Pancreas (tissue), 10 donors: ENCODE measurements around the gene SOAT1. TPM values are rescaled to one million over a fixed set of nuclear protein-coding genes. Genes with fewer than 3 reads are reported as not detected.
A peak's percentile ranks its signal among the peaks of the same experiment; 100 is the strongest.
"Not testable (repeated sequence)": the region's sequence is repeated elsewhere in the genome, so short reads cannot be mapped to it uniquely, and the experiment has no call there.

Experiments
- ATAC-seq, 4 donors: fragments of 200-7000 bp; cut with Tn5 transposase; one replicate each; pipeline versions ENCODE4 v1.8.0 to v1.9.1; 2020; ENCODE audit warnings: mild to moderate bottlenecking in 4 of 4, moderate library complexity in 4 of 4
- DNase-seq, 6 donors: peaks; one replicate each; pipeline ENCODE4 v3.0.0-alpha.2; 2020
- FAIRE-seq: peaks from 2 replicates; lab custom pipeline; 2012; peaks lifted over from hg19 to GRCh38; lab: Jason Lieb, UNC
- H3K27ac ChIP-seq, 4 donors: fragments of 200-600 bp; sonication (generic); 1 replicate in 3 of 4; 2 replicates in 1 of 4; pipeline versions ENCODE4 v1.5.0 to v1.8.0; 2020
- H3K27me3 ChIP-seq, 4 donors: fragments of 200-600 bp; one replicate each; pipeline ENCODE4 v1.8.0; 2021
- H3K36me3 ChIP-seq, 3 donors: fragments of 200-600 bp; sonication (generic) in 1 of 3; one replicate each; pipeline versions ENCODE4 v1.5.0 to v1.8.0; 2020 to 2021
- H3K4me1 ChIP-seq, 3 donors: fragments of 200-600 bp; one replicate each; pipeline ENCODE4 v1.8.0; 2021
- H3K4me3 ChIP-seq, 4 donors: fragments of 200-600 bp; sonication (generic) in 2 of 4; one replicate each; pipeline versions ENCODE4 v1.5.0 to v1.8.0; 2020 to 2021
- H3K9me3 ChIP-seq, 4 donors: fragments of 200-600 bp; one replicate each; pipeline ENCODE4 v1.8.0; 2021
- CTCF ChIP-seq, 4 donors: fragments of 200-600 bp; sonication (generic) in 3 of 4; IDR thresholded peaks; one replicate each; pipeline versions ENCODE4 v1.5.0 to v1.8.0; 2021; ENCODE audit warnings: antibody characterized with exemption in 4 of 4
- WGBS, 2 donors: extraction: QIAGEN DNeasy Blood & Tissue Kit; methylation state at CpG; one replicate each; pipeline ENCODE4 v1.1.7; 2013; 5-methylcytosine and 5-hydroxymethylcytosine counted together
- intact Hi-C, 3 donors: fragments of 100-400 bp; cut with DNase I; formaldehyde crosslinking; loops; one replicate each; pipeline versions ENCODE4 v1.11.1 to v1.14.2; 2022
- polyA plus RNA-seq, 2 donors: library from polyadenylated mRNA; stranded (reverse); fragments of 200-250 nt; gene quantifications; one replicate each; pipeline ENCODE4 v1.2.3, GENCODE V29; 2013
- total RNA-seq, 6 donors: library from RNA; stranded (reverse); fragmentation: NEBNext Ultra II Directional in 4 of 6; extraction: Animal tissue kit (Norgen Biotek cat#: 25700) in 4 of 6; gene quantifications; one replicate each; pipeline versions ENCODE4 v1.2.1 to v1.2.4, GENCODE V29; 2021 to 2023
- donor health status: healthy with polysubstance abuse.
- donor health status: DM: no; HTN: no; CAD: no; lungs with moderate emphysema.
- donor health status: DM: no; HTN: no; CAD: no.
- donor health status: control.
- donor health status: control.
- donor health status: Bipolar disorder and iron deficiency.
- donor health status: DM: yes; HTN: yes; CAD: no.
- donor health status: DM: no; HTN: no; CAD: no.
- donor health status: DM: no; HTN: no; CAD: no.
- donor health status: DM: yes; HTN: yes; CAD: no.

SOAT1 gene
- total and polyA plus RNA-seq, 8 donors = 6.8 to 66.8 (median 36.4) TPM

GRCh38 chr1:179380299-179380698 is 86.7 kb downstream of the SOAT1 start:
- Histone ChIP-seq H3K36me3 (no peaks in the 10 kb centered on the region), H3K4me3 (no peak overlapping the region), H3K27ac (no peak overlapping the region), H3K9me3 (no peaks in the 10 kb centered on the region), H3K4me1 (no peaks in the 10 kb centered on the region), H3K27me3 (no peaks in the 10 kb centered on the region)
- DNase-seq (no peak), FAIRE-seq (no peak), ATAC-seq (no peak)
- TF ChIP-seq CTCF (IDR thresholded peaks at IDR 0.05) = no peak
- intact Hi-C loops = no loop called here

DNA sequence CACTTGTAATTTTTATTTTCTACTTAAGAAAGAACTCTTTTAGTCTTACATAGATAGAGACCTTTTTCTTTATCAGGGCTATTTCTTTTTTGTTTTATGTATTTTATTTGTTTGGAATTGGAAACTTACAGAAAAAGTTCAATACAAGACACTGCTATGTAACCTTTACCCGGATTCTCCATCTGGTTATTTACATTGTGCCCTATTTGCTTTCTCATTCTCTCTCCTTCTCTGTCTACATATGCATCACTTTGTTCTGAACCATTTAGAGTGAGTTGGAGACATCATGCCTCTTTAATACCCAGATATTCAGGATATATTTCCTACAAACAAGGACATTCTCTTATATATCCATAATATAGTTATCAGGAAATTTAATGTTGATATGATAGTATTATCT is 90.4 kb downstream of the SOAT1 start:
- Histone ChIP-seq H3K36me3 (no peaks in the 10 kb centered on the region), H3K4me1 (no peaks in the 10 kb centered on the region), H3K27ac (no peak overlapping the region), H3K27me3 (no peaks in the 10 kb centered on the region), H3K9me3 (no peaks in the 10 kb centered on the region), H3K4me3 (no peak overlapping the region)
- no peak for TF ChIP-seq CTCF (IDR thresholded peaks at IDR 0.05)
- intact Hi-C loops = no loop called here
- 48 to 49% methylated on average over 1 of the region's 1 CpG for WGBS, 2 donors
- FAIRE-seq (peak; percentile 9), DNase-seq (no peak), ATAC-seq (no peak)

- TF ChIP-seq CTCF (IDR thresholded peaks at IDR 0.05) = no peak
- H3K4me3 ChIP-seq = no peak overlapping the region
- H3K36me3 ChIP-seq = no peaks in the 10 kb centered on the region
- no peak for FAIRE-seq
- no peaks in the 10 kb centered on the region for H3K4me1 ChIP-seq
- no peak for DNase-seq
- no peak overlapping the region for H3K27ac ChIP-seq
- H3K27me3 ChIP-seq = no peaks in the 10 kb centered on the region
- no peak for ATAC-seq
- WGBS, 2 donors = 97 to 100% methylated on average over 1 of the region's 1 CpG
- intact Hi-C loops = no loop called here
- H3K9me3 ChIP-seq = no peaks in the 10 kb centered on the region
Observed at GRCh38 chr1:179385510-179385909, 91.9 kb downstream of the SOAT1 start.

- no peak for FAIRE-seq
Observed at GRCh38 chr1:179393721-179394120, 100.1 kb downstream of the SOAT1 start.

DNA sequence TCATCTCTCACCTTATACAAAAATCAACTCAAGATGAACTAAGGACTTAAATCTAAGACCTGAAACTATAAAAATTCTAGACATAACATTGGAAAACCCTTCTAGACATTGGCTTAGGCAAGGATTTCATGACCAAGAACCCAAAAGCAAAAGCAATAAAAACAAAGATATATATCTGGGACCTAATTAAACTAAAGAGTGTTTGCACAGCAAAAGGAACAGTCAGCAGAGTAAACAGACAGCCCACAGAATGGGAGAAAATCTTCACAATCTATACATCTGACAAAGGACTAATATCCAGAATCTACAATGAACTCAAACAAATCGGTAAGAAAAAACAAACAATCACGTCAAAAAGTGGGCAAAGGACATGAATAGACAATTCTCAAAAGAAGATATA is 105.8 kb downstream of the SOAT1 start:
- H3K4me3 ChIP-seq, intact Hi-C loops, H3K27ac ChIP-seq, H3K27me3 ChIP-seq, H3K9me3 ChIP-seq, ATAC-seq, FAIRE-seq, DNase-seq, H3K4me1 ChIP-seq, H3K36me3 ChIP-seq: not testable (repeated sequence)
- 49 to 62% methylated on average over 2 of the region's 2 CpGs for WGBS, 2 donors

More at GRCh38 chr1:179393721-179394120, 100.1 kb downstream of the SOAT1 start:
- intact Hi-C loops = no loop called here
- no peak overlapping the region for H3K27ac ChIP-seq
- DNase-seq = no peak
- no peak for TF ChIP-seq CTCF (IDR thresholded peaks at IDR 0.05)
- no peaks in the 10 kb centered on the region for H3K36me3 ChIP-seq
- H3K4me1 ChIP-seq = no peaks in the 10 kb centered on the region
- no peak for ATAC-seq
- H3K9me3 ChIP-seq = no peaks in the 10 kb centered on the region
- WGBS, 2 donors = 85 to 88% methylated on average over 3 of the region's 3 CpGs
- H3K4me3 ChIP-seq = no peak overlapping the region
- no peaks in the 10 kb centered on the region for H3K27me3 ChIP-seq

Other genes starting within 250 kb of the SOAT1 start
- gene TOR3A, start 211.7 kb upstream of the SOAT1 start, total RNA-seq = 10 to 100 TPM in 5 of 6 donors, 1 to 10 TPM in 1; 8.3 to 16.3 (median 13.1) TPM
- 10 to 100 TPM in 1 of 2 donors, 1 to 10 TPM in 1; 8.7 to 20.0 TPM for gene TOR3A, start 211.7 kb upstream of the SOAT1 start, polyA plus RNA-seq
- 10 to 100 TPM in 2 of 6 donors, 1 to 10 TPM in 4; 8.0 to 13.8 (median 9.2) TPM for gene ABL2, start 64.1 kb upstream of the SOAT1 start, total RNA-seq
- 1 to 10 TPM; 3.4 to 3.6 TPM for gene ABL2, start 64.1 kb upstream of the SOAT1 start, polyA plus RNA-seq
- under 1 TPM in 4 of 6 donors, not detected in 2; 0.09 to 0.42 (median 0.30) TPM for gene AXDND1, start 72.2 kb downstream of the SOAT1 start, total RNA-seq
- under 1 TPM; 0.34 to 0.45 TPM for gene AXDND1, start 72.2 kb downstream of the SOAT1 start, polyA plus RNA-seq